ENCODE results near the gene SUMO2. TPM values are rescaled to one million over a fixed set of nuclear protein-coding genes. Genes with fewer than 3 reads are reported as not detected.

Gene SUMO2
- polyA plus RNA-seq, 3 donors: 64.9 to 318 (median 282) TPM

DNA sequence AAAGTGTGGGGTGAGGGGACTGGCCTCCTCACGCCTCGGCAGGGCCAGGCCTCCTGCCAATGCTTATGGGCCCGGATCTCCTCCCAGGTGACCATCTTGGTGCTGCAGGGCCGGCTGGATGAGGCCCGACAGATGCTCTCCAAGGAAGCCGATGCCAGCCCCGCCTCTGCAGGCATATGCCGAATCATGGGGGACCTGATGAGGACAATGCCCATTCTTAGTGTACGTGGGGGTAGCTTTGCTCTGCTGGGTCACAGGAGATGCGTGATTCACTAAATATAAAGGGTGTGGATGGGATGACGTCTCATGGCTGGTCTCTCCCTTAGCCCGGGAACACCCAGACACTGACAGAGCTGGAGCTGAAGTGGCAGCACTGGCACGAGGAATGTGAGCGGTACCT, 42.3 kb upstream of the SUMO2 start:
- intact Hi-C loops (cut with micrococcal nuclease): no loop called here
- H3K36me3 ChIP-seq (replicated peaks in 1 of 2; ENCODE audit: control insufficient read depth in 1 of 2, insufficient read depth in 2 of 2, low read length in 2 of 2): peaks cover 42 to 58% of the 10 kb centered on the region in 2 donors
- TF ChIP-seq, protein P1, sequence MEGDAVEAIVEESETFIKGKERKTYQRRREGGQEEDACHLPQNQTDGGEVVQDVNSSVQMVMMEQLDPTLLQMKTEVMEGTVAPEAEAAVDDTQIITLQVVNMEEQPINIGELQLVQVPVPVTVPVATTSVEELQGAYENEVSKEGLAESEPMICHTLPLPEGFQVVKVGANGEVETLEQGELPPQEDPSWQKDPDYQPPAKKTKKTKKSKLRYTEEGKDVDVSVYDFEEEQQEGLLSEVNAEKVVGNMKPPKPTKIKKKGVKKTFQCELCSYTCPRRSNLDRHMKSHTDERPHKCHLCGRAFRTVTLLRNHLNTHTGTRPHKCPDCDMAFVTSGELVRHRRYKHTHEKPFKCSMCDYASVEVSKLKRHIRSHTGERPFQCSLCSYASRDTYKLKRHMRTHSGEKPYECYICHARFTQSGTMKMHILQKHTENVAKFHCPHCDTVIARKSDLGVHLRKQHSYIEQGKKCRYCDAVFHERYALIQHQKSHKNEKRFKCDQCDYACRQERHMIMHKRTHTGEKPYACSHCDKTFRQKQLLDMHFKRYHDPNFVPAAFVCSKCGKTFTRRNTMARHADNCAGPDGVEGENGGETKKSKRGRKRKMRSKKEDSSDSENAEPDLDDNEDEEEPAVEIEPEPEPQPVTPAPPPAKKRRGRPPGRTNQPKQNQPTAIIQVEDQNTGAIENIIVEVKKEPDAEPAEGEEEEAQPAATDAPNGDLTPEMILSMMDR (IDR thresholded peaks at IDR 0.05): no peak
- peaks cover 30 to 32% of the 10 kb centered on the region in 2 donors for H3K4me1 ChIP-seq (ENCODE audit: control insufficient read depth in 1 of 2, insufficient read depth in 2 of 2, low read length in 2 of 2)
- Mint-ChIP-seq H3K9me3 (no peaks in the 10 kb centered on the region), H3K4me1 (peaks cover 32% of the 10 kb centered on the region), H3K27me3 (ENCODE audit: low read depth in 3 of 3) (peaks cover 0 to 6% (median 0%) of the 10 kb centered on the region in 3 donors), H3K27ac (peak overlapping the region in 2 of 7 donors; percentile 24 to 44), H3K4me3 (no peak overlapping the region), H3K36me3 (peaks cover 44 to 72% of the 10 kb centered on the region in 2 donors)
- no peak for DNase-seq
- no peaks in the 10 kb centered on the region for H3K9me3 ChIP-seq (replicated peaks in 1 of 2; ENCODE audit: control insufficient read depth in 1 of 2, insufficient read depth in 1 of 2, low read length in 2 of 2)
- no peaks in the 10 kb centered on the region for H3K27me3 ChIP-seq (ENCODE audit: control insufficient read depth in 2 of 2, insufficient read depth in 2 of 2, low read length in 2 of 2)
- H3K4me3 ChIP-seq (replicated peaks in 1 of 3; ENCODE audit: low read depth in 2 of 3, low read length in 3 of 3): no peak overlapping the region
- no peaks in the 10 kb centered on the region for H4K20me1 ChIP-seq (ENCODE audit: insufficient read depth, low read length)
- H3K79me2 ChIP-seq (ENCODE audit: insufficient read depth, low read length): peaks cover 14% of the 10 kb centered on the region
- no peak overlapping the region for H2AFZ ChIP-seq (ENCODE audit: insufficient read depth, low read depth, low read length, poor library complexity, severe bottlenecking)
- peak overlapping the region in 1 of 2 donors; percentile 0 for H3K27ac ChIP-seq (ENCODE audit: low read depth in 1 of 2, low read length in 2 of 2)
- no peak overlapping the region for H3K9ac ChIP-seq (ENCODE audit: insufficient read depth, low read length, poor library complexity, severe bottlenecking)
- WGBS (ENCODE audit: insufficient coverage): 83% methylated on average over 10 of the region's 14 CpGs
- H3K4me2 ChIP-seq (replicated peaks; ENCODE audit: extremely low read depth, low read length, poor library complexity, severe bottlenecking): no peak overlapping the region

DNA sequence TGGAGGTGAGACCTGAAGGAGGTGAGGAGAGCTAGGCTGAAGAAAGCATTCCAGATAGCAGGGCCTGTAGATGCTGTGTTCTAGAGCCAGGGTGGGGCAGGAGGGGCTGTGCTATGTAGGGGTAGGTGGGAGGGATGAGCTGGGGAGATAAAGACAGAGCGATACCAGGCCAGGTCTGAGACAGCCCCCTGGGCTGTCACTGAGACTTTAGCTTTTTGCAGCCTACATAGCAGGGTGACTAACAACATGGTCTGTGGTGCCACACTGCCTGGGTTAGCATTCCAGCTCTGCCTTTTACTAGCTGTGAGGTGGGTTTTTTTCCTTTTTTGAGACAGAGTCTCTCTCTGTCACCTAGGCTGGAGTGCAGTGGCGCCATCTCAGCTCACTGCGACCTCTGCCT, 37.1 kb upstream of the SUMO2 start:
- Histone ChIP-seq H3K9ac (ENCODE audit: insufficient read depth, low read length, poor library complexity, severe bottlenecking) (no peak overlapping the region), H4K20me1 (ENCODE audit: insufficient read depth, low read length) (no peaks in the 10 kb centered on the region), H3K9me3 (replicated peaks in 1 of 2; ENCODE audit: control insufficient read depth in 1 of 2, insufficient read depth in 1 of 2, low read length in 2 of 2) (no peaks in the 10 kb centered on the region), H3K27me3 (ENCODE audit: control insufficient read depth in 2 of 2, insufficient read depth in 2 of 2, low read length in 2 of 2) (no peaks in the 10 kb centered on the region), H3K27ac (ENCODE audit: low read depth in 1 of 2, low read length in 2 of 2) (no peak overlapping the region), H3K4me1 (ENCODE audit: control insufficient read depth in 1 of 2, insufficient read depth in 2 of 2, low read length in 2 of 2) (no peaks in the 10 kb centered on the region), H3K4me3 (replicated peaks in 1 of 3; ENCODE audit: low read depth in 2 of 3, low read length in 3 of 3) (no peak overlapping the region), H3K79me2 (ENCODE audit: insufficient read depth, low read length) (peaks cover 10% of the 10 kb centered on the region), H3K36me3 (replicated peaks in 1 of 2; ENCODE audit: control insufficient read depth in 1 of 2, insufficient read depth in 2 of 2, low read length in 2 of 2) (peaks cover 60 to 88% of the 10 kb centered on the region in 2 donors), H3K4me2 (replicated peaks; ENCODE audit: extremely low read depth, low read length, poor library complexity, severe bottlenecking) (no peak overlapping the region), H2AFZ (ENCODE audit: insufficient read depth, low read depth, low read length, poor library complexity, severe bottlenecking) (no peak overlapping the region)
- H3K27ac Mint-ChIP-seq: peak overlapping the region in 2 of 7 donors; percentile 10 to 35
- no CpG with 5 or more reads among the region's 3 CpGs for WGBS (ENCODE audit: insufficient coverage)
- DNase-seq: no peak
- no peaks in the 10 kb centered on the region for H3K4me1 Mint-ChIP-seq
- intact Hi-C loops (cut with micrococcal nuclease): no loop called here
- H3K36me3 Mint-ChIP-seq: peaks cover 67 to 94% of the 10 kb centered on the region in 2 donors
- peaks cover 0 to 2% (median 0%) of the 10 kb centered on the region in 3 donors for H3K27me3 Mint-ChIP-seq (ENCODE audit: low read depth in 3 of 3)
- TF ChIP-seq, protein P1 (IDR thresholded peaks at IDR 0.05): no peak
- no peaks in the 10 kb centered on the region for H3K9me3 Mint-ChIP-seq
- no peak overlapping the region for H3K4me3 Mint-ChIP-seq

Data from CD14-positive monocyte (primary cell).